ENCODE results near the gene USP28.
"Not testable (repeated sequence)": the region's sequence is repeated elsewhere in the genome, so short reads cannot be mapped to it uniquely, and the experiment has no call there.

The USP28 gene

DNA sequence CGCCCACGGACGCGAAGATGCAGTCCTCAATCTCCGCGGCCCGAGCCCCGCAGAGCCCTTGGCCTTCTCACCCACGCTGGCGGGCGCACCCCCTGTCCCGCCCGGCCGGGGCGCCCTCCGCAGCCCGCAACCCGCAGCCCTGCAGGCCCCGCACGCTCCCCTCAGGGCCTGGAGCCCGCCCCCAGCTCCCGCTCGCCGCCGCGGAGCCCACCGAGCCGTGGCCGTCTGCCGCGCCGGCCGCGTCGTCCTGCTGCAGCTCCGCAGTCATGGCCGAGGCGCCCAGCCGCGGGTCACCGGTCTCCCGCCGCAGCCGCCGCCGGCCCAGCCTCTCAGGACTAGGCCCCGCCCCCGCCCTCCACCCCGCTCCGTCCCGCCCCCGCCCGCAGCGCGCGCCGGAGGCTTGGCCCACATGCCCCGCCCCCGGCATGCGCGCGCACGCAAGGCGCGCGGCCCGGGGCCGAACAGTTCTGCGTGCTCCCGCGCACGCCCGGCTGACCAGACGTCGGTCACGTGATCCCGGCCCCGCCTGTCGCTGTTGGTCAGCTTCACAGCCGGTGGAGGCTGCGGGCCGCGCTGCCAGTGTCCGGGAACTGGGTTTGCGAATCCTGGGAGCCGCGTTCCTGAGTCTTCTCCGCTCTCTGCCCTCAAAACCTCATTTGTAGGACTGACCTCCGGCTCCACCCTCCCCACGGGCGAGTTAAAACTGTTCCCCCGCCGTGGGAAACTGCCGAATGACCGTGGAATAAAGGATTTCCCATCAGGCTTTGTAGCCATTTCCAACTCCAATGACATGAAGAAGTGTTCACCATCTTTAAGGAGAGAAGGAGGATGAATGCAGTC is at the start of gene USP28:
USP28 (minus strand) TSS at position 339 of the 840 bp plus-strand sequence; CDS start at position 268, 71 bp downstream.
- DNase-seq: peak; percentile 94

DNA sequence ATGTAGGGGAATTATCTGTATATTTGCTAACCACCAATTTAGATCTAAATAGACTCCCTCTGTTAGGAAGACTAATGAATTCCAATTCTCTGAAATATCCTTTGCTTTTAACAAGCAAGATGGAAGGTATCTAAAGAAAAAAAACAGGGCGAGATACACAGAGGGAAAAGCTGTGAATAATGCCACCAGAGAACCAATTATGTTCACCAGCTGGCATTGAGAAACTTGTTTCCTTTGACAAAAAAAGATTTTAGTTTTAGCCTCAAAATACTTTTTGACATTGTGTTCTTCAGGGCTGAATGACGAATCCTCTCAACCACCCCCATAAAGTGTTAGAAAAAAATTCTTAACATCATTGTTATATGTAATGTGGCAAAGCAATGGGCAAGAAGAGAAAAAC is 48.2 kb upstream of the USP28 start:
- DNase-seq: no peak

- not testable (repeated sequence) for DNase-seq
Measured at GRCh38 chr11:113911491-113911890, 36.1 kb upstream of the USP28 start.

DNA sequence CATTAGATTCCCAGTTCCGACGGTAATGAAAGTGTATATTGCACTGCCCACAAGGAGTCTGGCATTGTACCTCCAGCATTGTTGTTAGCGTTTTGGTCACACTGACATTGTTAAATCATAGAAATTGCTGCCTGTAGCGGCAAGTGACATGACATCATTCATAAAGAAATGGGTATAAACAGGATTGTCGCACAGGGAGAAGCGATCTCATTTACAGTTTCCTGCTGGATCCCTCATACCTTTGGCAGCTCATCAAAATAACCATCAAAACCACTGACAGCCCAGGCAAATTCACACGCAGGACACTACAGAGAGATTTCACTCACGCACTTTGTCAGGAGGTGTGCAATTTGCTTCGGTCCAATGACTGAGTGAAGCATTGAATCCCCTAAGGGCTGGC is 32.7 kb upstream of the USP28 start:
- DNase-seq: no peak

DNA sequence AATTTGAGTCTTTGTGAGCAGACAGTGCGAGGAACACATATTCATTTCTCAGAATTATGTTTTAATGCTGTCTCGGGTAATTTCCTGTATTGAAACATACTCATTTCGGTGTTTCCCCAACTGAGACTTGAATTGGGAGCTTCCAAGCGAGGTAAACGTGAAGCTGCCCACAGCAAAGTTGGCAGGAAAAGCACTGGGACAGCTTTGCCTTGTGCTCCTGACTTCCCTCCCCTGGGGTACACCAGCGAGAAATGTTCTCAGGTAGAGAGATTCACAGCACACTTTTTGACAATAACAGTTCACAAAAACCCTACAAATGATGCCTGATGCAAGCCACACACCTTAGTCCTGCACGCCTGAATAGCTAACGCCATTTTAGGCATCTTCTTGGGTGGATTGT is 32.3 kb upstream of the USP28 start:
- DNase-seq: no peak

- DNase-seq: no peak
Measured at GRCh38 chr11:113907152-113907551, 31.8 kb upstream of the USP28 start.

DNA sequence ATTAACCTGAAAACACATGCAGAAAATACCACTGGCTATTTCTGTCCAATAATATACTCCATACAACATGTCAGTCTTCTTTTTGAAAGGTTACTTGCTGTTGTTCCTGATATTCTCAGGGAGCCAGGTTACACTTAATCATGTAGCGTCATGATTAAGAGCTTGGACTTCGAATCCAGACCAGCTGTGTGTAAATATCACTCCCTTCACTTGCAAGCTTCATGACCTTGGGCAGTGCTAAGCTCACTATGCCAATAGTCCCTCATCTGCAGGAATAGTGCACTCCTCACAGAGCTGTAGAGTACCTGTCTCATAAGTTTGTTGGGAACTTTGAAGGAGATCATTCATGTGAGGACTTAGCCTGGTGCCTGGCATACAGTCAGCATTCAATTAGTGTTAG is 31.1 kb upstream of the USP28 start:
- no peak for DNase-seq

- DNase-seq: peak; percentile 20
Measured at GRCh38 chr11:113906038-113906437, 30.7 kb upstream of the USP28 start.

DNA sequence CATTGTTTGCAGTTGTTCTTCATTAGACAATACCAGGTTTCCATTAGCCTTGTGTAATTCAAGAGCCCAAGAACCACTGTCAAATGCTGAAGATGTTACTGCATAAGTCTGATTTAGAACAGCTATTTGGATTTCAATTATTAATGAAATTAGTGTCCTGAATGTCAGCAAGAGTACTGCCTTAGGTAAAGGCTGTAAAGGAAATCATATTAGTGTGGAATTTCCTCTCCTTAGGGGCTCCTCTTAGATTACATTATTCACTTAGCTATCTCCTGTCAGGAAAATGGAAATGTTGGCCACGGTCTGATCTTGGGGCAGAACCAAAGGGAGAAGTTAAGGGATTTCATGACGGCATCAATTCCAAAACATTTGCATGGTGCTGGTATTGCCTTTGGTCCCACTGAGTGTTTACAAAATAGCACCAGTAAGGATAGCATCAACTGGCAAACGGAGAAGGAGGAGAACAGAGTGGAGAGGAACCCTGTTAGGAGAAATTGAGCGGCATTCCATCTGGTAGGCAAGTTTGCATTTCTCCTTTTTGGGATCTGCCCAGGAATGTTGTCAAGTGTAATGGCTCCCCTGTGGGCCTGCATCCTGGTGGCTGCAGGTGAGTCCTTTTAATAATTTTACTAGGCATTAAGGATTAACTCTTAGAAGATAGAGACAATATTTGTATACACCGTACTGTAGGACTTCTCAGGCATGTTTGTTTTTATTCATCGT is 29.2 kb upstream of the USP28 start, which contains the start of gene HTR3B:
HTR3B (plus strand) TSS at position 418 of the 723 bp plus-strand sequence; CDS start at position 556, 138 bp downstream.
- no peak for DNase-seq

- DNase-seq: no peak
Measured at GRCh38 chr11:113901141-113901540, 25.8 kb upstream of the USP28 start.

DNA sequence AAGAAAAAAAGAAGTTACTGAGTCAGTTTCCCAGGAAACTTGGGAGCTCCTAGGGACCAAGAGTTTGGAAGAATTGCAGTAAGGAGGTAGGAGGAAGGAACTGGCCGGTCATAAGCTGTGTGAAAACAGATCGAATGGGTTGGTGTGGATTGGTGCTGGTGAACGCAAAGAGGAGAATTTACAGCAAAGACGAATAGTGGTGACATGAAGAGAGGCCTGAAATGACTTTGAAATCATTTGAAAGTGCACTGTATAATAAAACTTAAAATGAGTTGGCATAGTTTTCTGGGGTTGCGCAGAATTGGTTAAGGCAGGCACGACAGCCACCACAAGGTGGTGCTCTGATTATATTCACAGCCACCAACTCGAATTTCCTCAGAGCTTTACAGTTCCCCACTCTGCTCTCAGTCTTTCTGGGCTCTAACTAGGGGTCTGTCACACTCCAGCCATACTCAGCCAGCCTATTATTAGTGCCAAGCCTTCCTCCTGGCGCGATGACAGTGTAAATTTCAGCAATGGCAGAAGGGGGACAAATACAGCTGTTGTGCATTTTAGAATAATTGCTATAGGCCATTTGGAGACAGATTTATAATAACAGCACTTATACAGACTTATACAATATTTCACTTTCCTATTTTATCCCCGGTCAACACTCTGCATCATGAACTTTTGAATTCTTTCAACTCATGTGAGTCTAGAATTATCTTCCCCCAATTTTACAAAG is 20.9 kb upstream of the USP28 start:
- DNase-seq: peak; percentile 72

GRCh38 chr11:113895367-113896155 is 20.2 kb upstream of the USP28 start:
- DNase-seq: no peak

DNA sequence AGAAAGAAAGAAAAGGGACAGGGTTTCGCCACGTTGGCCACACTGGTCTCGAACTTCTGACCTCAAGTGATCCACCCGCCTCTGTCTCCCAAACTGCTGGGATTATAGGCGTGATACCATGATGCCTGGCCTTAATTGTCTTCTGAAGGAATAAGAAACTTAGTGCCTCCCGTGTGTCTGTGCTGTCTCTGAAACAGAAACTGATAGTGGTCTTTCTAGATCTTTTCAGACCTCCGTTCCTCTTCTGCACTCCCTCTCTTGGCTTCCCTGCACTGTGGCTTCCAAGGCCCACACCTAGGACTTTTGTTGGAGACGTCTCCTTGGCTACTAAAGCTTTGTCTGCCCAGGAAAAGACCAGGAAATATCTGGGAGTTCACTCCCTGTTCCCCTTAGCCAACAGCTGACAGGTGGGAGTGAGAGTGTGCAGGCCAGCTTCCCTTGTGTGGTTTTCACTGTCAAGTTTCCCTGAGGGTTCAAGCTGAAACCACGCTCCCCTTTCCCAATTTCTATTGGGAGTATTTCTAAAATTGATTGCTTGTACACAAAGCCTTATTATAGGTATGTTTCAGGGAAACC is 19.1 kb upstream of the USP28 start:
- DNase-seq: no peak

- DNase-seq: no peak
Measured at GRCh38 chr11:113888848-113889247, 13.5 kb upstream of the USP28 start.

DNA sequence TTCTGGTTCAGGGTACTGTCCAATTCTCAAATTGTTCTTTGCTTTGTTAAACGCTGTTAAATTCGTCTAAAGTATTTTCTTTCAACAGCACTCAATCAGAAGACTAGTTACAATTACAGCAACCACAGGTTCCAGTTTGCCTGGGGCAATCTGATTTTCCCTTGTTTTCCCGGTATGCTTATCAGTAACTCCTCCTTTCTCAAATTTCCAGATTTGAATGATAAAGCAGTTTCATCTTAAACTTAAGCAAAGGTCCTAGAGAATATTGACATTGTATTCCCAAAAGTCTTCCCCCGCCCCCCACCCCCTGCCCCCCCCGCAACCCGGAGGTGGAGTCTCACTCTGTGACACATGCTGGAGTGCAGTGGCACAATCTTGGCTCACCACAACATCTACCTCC is 10.5 kb upstream of the USP28 start:
- no peak for DNase-seq

- DNase-seq: no peak
Measured at GRCh38 chr11:113884361-113884836, 9.0 kb upstream of the USP28 start.

DNA sequence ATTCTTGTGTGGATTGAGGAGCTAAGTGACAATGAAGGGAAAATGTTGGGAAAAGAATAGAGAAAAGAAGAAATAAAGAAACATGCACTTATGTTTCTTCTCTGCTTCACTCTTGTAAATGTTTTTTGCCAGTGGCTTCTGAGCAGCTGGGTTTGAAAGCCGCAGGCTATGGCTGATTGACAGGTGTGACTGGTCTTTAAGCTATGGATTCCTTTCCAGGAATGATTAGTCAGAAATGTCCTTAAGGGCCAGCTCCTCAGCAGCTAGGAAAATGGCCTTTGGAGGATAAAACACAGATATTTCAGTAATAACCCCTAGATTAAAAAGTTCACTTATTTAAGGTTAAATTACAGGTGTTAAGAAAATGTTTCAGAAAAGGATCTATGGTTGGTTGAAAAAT is 6.5 kb upstream of the USP28 start:
- DNase-seq: no peak

- no peak for DNase-seq
Measured at GRCh38 chr11:113880971-113881370, 5.6 kb upstream of the USP28 start.

- not testable (repeated sequence) for DNase-seq
Measured at GRCh38 chr11:113879446-113879845, 4.1 kb upstream of the USP28 start.

DNA sequence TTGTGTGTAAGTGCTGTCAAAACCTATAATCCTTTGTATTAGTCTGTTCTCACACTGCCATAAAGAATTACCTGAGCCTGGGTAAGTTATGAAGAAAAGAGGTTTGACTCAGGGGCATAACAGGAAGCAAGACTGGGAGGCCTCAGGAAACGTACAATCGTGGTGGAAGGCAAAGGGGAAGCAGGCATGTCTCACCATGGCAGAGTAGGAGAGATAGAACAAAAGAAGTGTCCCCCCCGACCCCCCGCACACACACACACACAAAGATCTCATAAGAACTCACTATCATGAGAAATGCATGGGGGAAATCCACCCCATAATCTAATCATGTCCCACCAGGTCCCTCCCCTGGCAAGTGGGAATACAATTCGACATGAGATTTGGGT is 2.3 kb upstream of the USP28 start:
- DNase-seq: no peak

- no peak for DNase-seq
Measured at GRCh38 chr11:113876798-113877669, 1.7 kb upstream of the USP28 start.
